Activated CD4-positive, alpha-beta memory T cell treated with anti-CD3 and anti-CD28 coated beads for 36 hours (primary cell): ENCODE data around the gene TMSB10. TPM values are rescaled to one million over a fixed set of nuclear protein-coding genes. Genes with fewer than 3 reads are reported as not detected.

Experiments
- CTCF ChIA-PET: fragments of 350-600 bp; sonication (Branson Sonifier 250); formaldehyde crosslinking; loops from one replicate; lab custom pipeline; 2021; ENCODE audit warnings: antibody characterized with exemption, inconsistent platforms; lab: Charles Lee
- POLR2A ChIA-PET: fragments of 350-600 bp; sonication (Branson Sonifier 250); formaldehyde crosslinking; loops from one replicate; lab custom pipeline; 2021; ENCODE audit warnings: antibody characterized with exemption; lab: Charles Lee
- DNase-seq: peaks from one replicate; pipeline ENCODE4 v3.0.0-alpha.2; 2020
- H3K27ac Mint-ChIP-seq: one replicate; pipeline ENCODE4 v1.8.0; 2021; ENCODE audit warnings: mixed read lengths
- H3K27me3 Mint-ChIP-seq: one replicate; pipeline ENCODE4 v1.8.0; 2021; ENCODE audit warnings: mixed read lengths
- H3K36me3 Mint-ChIP-seq: one replicate; pipeline ENCODE4 v1.8.0; 2021; ENCODE audit warnings: mixed read lengths
- H3K4me1 Mint-ChIP-seq: one replicate; pipeline ENCODE4 v1.8.0; 2021; ENCODE audit warnings: low read depth, mixed read lengths
- H3K4me3 Mint-ChIP-seq: one replicate; pipeline ENCODE4 v1.8.0; 2021; ENCODE audit warnings: mild to moderate bottlenecking, mixed read lengths
- H3K9me3 Mint-ChIP-seq: one replicate; pipeline ENCODE4 v1.8.0; 2021; ENCODE audit warnings: mixed read lengths
- intact Hi-C: fragments of 100-400 bp; cut with micrococcal nuclease; formaldehyde crosslinking; loops from one replicate; pipeline ENCODE4 v1.15.1; 2023
- total RNA-seq, 2 experiments: library from RNA; stranded (reverse); gene quantifications; one replicate each; pipeline ENCODE4 v1.2.3, GENCODE V29; 2021

The TMSB10 gene
- total RNA-seq, 2 experiments from 2014 or later: 2,535 to 2,567 TPM

DNA sequence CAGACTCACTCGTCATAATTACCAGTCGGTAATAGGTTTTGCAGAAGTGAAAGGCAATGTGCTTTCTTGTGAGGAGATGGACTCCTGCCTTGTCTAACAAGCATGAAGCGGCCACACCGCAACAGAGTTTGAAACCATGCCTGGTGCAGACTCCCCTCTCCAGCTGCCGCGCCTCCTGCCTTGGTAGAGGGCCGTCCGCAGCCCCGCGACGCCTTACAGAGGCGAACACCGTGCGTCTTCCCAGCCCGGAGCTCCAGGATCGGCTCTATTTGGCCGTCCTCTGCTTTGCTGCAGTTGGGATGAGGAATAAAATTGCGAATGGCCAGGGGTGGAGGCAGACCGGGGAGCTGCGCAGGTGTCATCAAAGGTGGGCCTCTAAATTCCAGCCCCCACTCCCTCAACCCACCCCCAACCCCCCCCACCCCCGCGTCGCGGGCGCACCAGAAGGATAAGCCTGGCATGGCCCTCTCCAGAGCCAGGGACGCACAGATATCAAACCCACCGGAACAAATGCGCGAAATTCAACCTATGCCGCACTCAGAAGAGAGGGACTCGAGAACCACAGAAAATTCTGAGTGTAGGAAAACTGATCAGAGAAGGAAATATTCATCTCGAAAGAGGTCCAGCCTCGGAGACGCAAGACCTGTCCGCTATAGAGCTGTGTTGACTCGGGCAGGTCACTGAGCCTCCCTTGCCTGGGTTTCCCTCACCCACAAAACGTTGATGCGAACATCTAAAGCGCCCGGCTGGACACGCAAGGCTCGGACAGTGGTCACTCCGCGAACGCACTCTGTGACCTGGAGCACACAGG, 25.7 kb upstream of the TMSB10 start:
- ChIA-PET CTCF (interaction anchor here (0.6 to 10.4 kb wide), 8 partner anchors 10 to 353 kb away, joined by 3 to 119 read pairs (median 4); no protein-coding TSS in a partner anchor), POLR2A (interaction anchor here (0.6 to 4.2 kb wide), 8 partner anchors 9 to 324 kb away, joined by 3 to 39 read pairs (median 4); partner anchors contain the start of gene TMSB10)
- intact Hi-C loops: loop anchor here (2.0 to 5.0 kb wide), 2 partner anchors 23 to 362 kb away; partner anchors contain the start of gene DNAH6
- H3K27ac Mint-ChIP-seq: peak overlapping the region; percentile 93
- no peaks in the 10 kb centered on the region for H3K27me3 Mint-ChIP-seq
- H3K4me1 Mint-ChIP-seq: peaks cover 61% of the 10 kb centered on the region
- H3K36me3 Mint-ChIP-seq: peaks cover 5% of the 10 kb centered on the region
- no peaks in the 10 kb centered on the region for H3K9me3 Mint-ChIP-seq
- peak overlapping the region; percentile 92 for H3K4me3 Mint-ChIP-seq
- DNase-seq: peak; percentile 49

GRCh38 chr2:84880395-84880644, 25.1 kb upstream of the TMSB10 start:
- no peaks in the 10 kb centered on the region for H3K27me3 Mint-ChIP-seq
- H3K36me3 Mint-ChIP-seq: peaks cover 5% of the 10 kb centered on the region
- intact Hi-C loops: loop anchor here (2.0 to 5.0 kb wide), 2 partner anchors 24 to 363 kb away; partner anchors contain the start of gene DNAH6
- H3K4me1 Mint-ChIP-seq: peaks cover 55% of the 10 kb centered on the region
- CTCF ChIA-PET: interaction anchor here (0.6 to 10.4 kb wide), 8 partner anchors 11 to 354 kb away, joined by 3 to 119 read pairs (median 4); no protein-coding TSS in a partner anchor
- H3K4me3 Mint-ChIP-seq: peak overlapping the region; percentile 92
- H3K9me3 Mint-ChIP-seq: no peaks in the 10 kb centered on the region
- peak overlapping the region; percentile 93 for H3K27ac Mint-ChIP-seq
- no peak for DNase-seq
- POLR2A ChIA-PET: interaction anchor here (0.6 to 4.2 kb wide), 9 partner anchors 8 to 66 kb away, joined by 3 to 39 read pairs (median 4); partner anchors contain the start of gene TMSB10

- Mint-ChIP-seq H3K27ac (peak within 1 kb of the TSS; percentile 99), H3K27me3 (no peaks in the 10 kb centered on the region), H3K36me3 (peaks cover 5% of the 10 kb centered on the region), H3K4me1 (peaks cover 50% of the 10 kb centered on the region), H3K4me3 (peak within 1 kb of the TSS; percentile 94), H3K9me3 (no peaks in the 10 kb centered on the region)
- peak; percentile 76 for DNase-seq
- intact Hi-C loops: loop anchor here (1.0 to 5.0 kb wide), 4 partner anchors 24 to 364 kb away; partner anchors contain the start of gene DNAH6
- CTCF ChIA-PET: interaction anchor here (0.6 to 10.4 kb wide), 14 partner anchors 11 to 422 kb away, joined by 3 to 119 read pairs (median 4); partner anchors contain the start of genes SUCLG1 and TMSB10
- POLR2A ChIA-PET: interaction anchor here (0.6 to 4.2 kb wide), 9 partner anchors 8 to 65 kb away, joined by 3 to 39 read pairs (median 4); partner anchors contain the start of gene TMSB10
Observed at GRCh38 chr2:84880645-84881521, 24.6 kb upstream of the TMSB10 start, which contains the start of gene TRABD2A. TRABD2A (minus strand) TSS chr2:84881084; CDS start chr2:84881039, 45 bp downstream.

- peak; percentile 95 for DNase-seq
- CTCF ChIA-PET: interaction anchor here (0.6 to 10.4 kb wide), 33 partner anchors 9 to 423 kb away, joined by 3 to 119 read pairs (median 4); partner anchors contain the start of genes SUCLG1 and TMSB10
- POLR2A ChIA-PET: interaction anchor here (0.6 to 4.2 kb wide), 8 partner anchors 8 to 361 kb away, joined by 3 to 39 read pairs (median 4); partner anchors contain the start of gene TMSB10
- Mint-ChIP-seq H3K9me3 (no peaks in the 10 kb centered on the region), H3K36me3 (peaks cover 5% of the 10 kb centered on the region), H3K4me1 (peaks cover 44% of the 10 kb centered on the region), H3K27ac (peak overlapping the region; percentile 99), H3K27me3 (no peaks in the 10 kb centered on the region), H3K4me3 (peak overlapping the region; percentile 94)
- intact Hi-C loops: loop anchor here (1.0 to 5.0 kb wide), 14 partner anchors 17 to 386 kb away; partner anchors contain the start of genes DNAH6 and TMSB10
Observed at GRCh38 chr2:84881581-84882413, 23.7 kb upstream of the TMSB10 start.

- intact Hi-C loops: loop anchor here (1.0 to 5.0 kb wide), 11 partner anchors 16 to 387 kb away; partner anchors contain the start of genes DNAH6 and TMSB10
- peaks cover 44% of the 10 kb centered on the region for H3K4me1 Mint-ChIP-seq
- DNase-seq: no peak
- peak overlapping the region; percentile 94 for H3K4me3 Mint-ChIP-seq
- H3K27ac Mint-ChIP-seq: peak overlapping the region; percentile 99
- ChIA-PET POLR2A (interaction anchor here (0.6 to 4.2 kb wide), 6 partner anchors 8 to 362 kb away, joined by 3 to 39 read pairs (median 4); partner anchors contain the start of gene TMSB10), CTCF (interaction anchor here (0.6 to 10.4 kb wide), 28 partner anchors 9 to 418 kb away, joined by 3 to 119 read pairs (median 4); partner anchors contain the start of gene TMSB10)
- H3K27me3 Mint-ChIP-seq: no peaks in the 10 kb centered on the region
- no peaks in the 10 kb centered on the region for H3K9me3 Mint-ChIP-seq
- H3K36me3 Mint-ChIP-seq: peaks cover 5% of the 10 kb centered on the region
Observed at GRCh38 chr2:84882414-84882738, 23.1 kb upstream of the TMSB10 start.

- intact Hi-C loops: loop anchor here (1.0 to 5.0 kb wide), 11 partner anchors 16 to 388 kb away; partner anchors contain the start of genes DNAH6 and TMSB10
- POLR2A ChIA-PET: interaction anchor here (0.6 to 4.2 kb wide), 6 partner anchors 7 to 362 kb away, joined by 3 to 39 read pairs (median 4); partner anchors contain the start of gene TMSB10
- Mint-ChIP-seq H3K4me3 (peak overlapping the region; percentile 94), H3K36me3 (peaks cover 5% of the 10 kb centered on the region), H3K27me3 (no peaks in the 10 kb centered on the region), H3K4me1 (peaks cover 43% of the 10 kb centered on the region), H3K27ac (peak overlapping the region; percentile 99), H3K9me3 (no peaks in the 10 kb centered on the region)
- no peak for DNase-seq
- CTCF ChIA-PET: interaction anchor here (0.6 to 10.4 kb wide), 28 partner anchors 8 to 417 kb away, joined by 3 to 119 read pairs (median 4); partner anchors contain the start of gene TMSB10
Observed at GRCh38 chr2:84882775-84883550, 22.5 kb upstream of the TMSB10 start.

DNA sequence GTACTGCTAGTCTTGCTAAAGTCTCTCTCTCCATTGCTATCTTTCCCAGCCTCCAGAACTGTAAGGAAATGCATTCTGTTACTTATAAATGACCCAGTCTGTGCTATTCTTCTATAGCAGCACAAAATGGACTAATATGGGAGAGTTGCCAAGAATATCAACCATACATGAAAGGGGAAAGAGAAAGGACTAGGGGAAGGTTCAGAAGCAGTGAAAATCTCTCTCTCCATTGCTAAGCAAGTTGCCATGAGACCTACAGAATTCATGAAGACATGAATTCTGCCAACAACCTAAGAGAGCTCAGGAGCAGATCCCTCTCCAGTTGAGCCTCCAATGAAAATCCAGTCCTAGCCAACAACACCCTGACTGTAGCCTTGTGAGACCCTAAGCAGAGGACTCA, 21.0 kb upstream of the TMSB10 start:
- ChIA-PET CTCF (interaction anchor here (10.4 kb wide), 1 partner anchor 41 kb away, joined by 119 read pairs; no protein-coding TSS in a partner anchor), POLR2A (no interaction called here)
- no peaks in the 10 kb centered on the region for H3K27me3 Mint-ChIP-seq

DNA sequence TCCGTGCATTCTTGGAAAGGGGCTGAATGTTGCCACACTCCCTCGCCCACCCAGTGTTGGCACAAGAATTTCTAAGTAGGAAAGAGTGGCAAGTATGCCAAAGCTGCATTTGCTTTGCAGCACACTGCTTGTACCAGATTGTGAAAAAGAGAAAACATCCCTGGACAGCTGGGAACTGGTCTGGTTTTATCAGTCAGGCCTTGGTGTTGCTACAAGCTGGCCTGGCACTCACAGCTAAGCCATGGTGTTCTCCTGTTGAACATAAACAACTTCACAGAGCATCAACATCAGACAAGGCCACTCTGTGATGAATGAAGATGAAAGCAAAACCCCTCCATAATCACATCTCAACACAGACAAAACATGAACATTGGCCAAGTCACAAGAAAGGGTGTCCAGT, 20.3 kb upstream of the TMSB10 start:
- Mint-ChIP-seq H3K36me3 (peaks cover 3% of the 10 kb centered on the region), H3K27me3 (no peaks in the 10 kb centered on the region), H3K9me3 (no peaks in the 10 kb centered on the region), H3K4me1 (peaks cover 53% of the 10 kb centered on the region), H3K27ac (no peak overlapping the region), H3K4me3 (no peak overlapping the region)
- DNase-seq: no peak
- CTCF ChIA-PET: interaction anchor here (10.4 kb wide), 1 partner anchor 41 kb away, joined by 119 read pairs; no protein-coding TSS in a partner anchor
- POLR2A ChIA-PET: no interaction called here
- intact Hi-C loops: no loop called here

More for the DNA sequence above, 21.0 kb upstream of the TMSB10 start:
- Mint-ChIP-seq H3K36me3 (peaks cover 5% of the 10 kb centered on the region), H3K27ac (no peak overlapping the region), H3K4me3 (no peak overlapping the region), H3K4me1 (peaks cover 49% of the 10 kb centered on the region), H3K9me3 (no peaks in the 10 kb centered on the region)
- intact Hi-C loops: loop anchor here (5.0 kb wide), 1 partner anchor 367 kb away; the partner anchor contains the start of gene DNAH6
- DNase-seq: no peak

DNA sequence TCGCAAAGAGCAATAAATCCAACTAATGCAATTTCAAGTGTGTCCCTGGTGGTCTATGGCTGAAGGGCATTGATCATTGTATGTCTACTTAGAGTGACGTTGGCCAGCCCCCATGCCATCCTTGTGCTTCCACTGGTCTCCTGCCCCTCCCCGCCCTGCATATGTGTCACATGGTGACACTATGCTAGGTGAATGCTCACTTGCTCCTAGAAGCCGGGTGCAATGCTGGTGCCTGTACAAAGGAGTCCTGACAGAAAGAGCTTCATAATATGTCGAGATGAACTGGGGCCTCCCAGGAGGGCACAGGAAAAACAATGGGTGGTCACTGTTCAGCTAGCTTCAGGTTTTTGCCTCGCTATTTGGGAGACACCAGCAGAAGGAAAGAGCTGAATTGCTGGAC, 18.7 kb upstream of the TMSB10 start:
- POLR2A ChIA-PET: interaction anchor here (1.5 to 4.0 kb wide), 3 partner anchors 12 to 39 kb away, joined by 3 to 39 read pairs (median 12); partner anchors contain the start of gene TMSB10
- Mint-ChIP-seq H3K27ac (peak overlapping the region; percentile 50), H3K4me3 (no peak overlapping the region), H3K27me3 (no peaks in the 10 kb centered on the region), H3K36me3 (no peaks in the 10 kb centered on the region), H3K4me1 (peaks cover 60% of the 10 kb centered on the region), H3K9me3 (no peaks in the 10 kb centered on the region)
- no peak for DNase-seq
- CTCF ChIA-PET: interaction anchor here (1.3 to 4.6 kb wide), 2 partner anchors 12 to 39 kb away, joined by 5 to 49 read pairs; no protein-coding TSS in a partner anchor
- intact Hi-C loops: no loop called here
